Panc1 (cell line): Measurements from ENCODE around the gene SH3D19. TPM values are rescaled to one million over a fixed set of nuclear protein-coding genes. Genes with fewer than 3 reads are reported as not detected.
A peak's percentile ranks its signal among the peaks of the same experiment; 100 is the strongest.

Source experiments
- ATAC-seq: fragments of 200-7000 bp; cut with Tn5 transposase; 2 replicates; pipeline ENCODE4 v1.9.1; 2020; ENCODE audit warnings: mild to moderate bottlenecking, moderate library complexity
- BruUV-seq: library from RNA; stranded (reverse); fragments of 400-500 nt; replicated peaks from 2 replicates; lab custom pipeline; 2021; lab: Mats Ljungman, UMichigan
- CTCF ChIA-PET: fragments of 300-600 bp; sonication (Branson Sonifier 250); formaldehyde crosslinking; loops from one replicate; lab custom pipeline; 2022; ENCODE audit warnings: antibody characterized with exemption; lab: Charles Lee
- POLR2A ChIA-PET: fragments of 300-600 bp; sonication (Branson Sonifier 250); formaldehyde crosslinking; loops from one replicate; lab custom pipeline; 2022; ENCODE audit warnings: antibody characterized with exemption; lab: Charles Lee
- DNase-seq: peaks from one replicate; pipeline ENCODE4 v3.0.0-alpha.2; 2010; ENCODE audit warnings: low read depth, low spot score
- H3K27ac ChIP-seq: 2 replicates; pipeline ENCODE4 v1.5.1; 2011; ENCODE audit warnings: mild to moderate bottlenecking, low read length, inconsistent platforms
- H3K27me3 ChIP-seq: fragments of 200-500 bp; sonication (Bioruptor generic); 2 replicates; pipeline ENCODE4 v1.6.0; 2014; ENCODE audit warnings: low read length, inconsistent platforms; ENCODE audit not compliant: control insufficient read depth, insufficient read depth
- H3K36me3 ChIP-seq: fragments of 200-500 bp; sonication (Bioruptor generic); 2 replicates; pipeline ENCODE4 v1.5.1; 2014; ENCODE audit warnings: inconsistent platforms, mild to moderate bottlenecking, low read length, moderate library complexity; ENCODE audit not compliant: control insufficient read depth, insufficient read depth
- H3K4me1 ChIP-seq: 2 replicates; pipeline ENCODE4 v1.5.1; 2011; ENCODE audit warnings: inconsistent platforms, mild to moderate bottlenecking, low read length, moderate library complexity; ENCODE audit not compliant: control insufficient read depth, insufficient read depth
- H3K4me3 ChIP-seq, 2 experiments: 2 replicates each; pipeline ENCODE4 v1.5.1; 2011 to 2012; ENCODE audit warnings: low read depth in 2 of 2, low read length in 2 of 2, mild to moderate bottlenecking in 2 of 2, inconsistent platforms in 1 of 2, moderate library complexity in 1 of 2
- H3K9me3 ChIP-seq: fragments of 200-500 bp; sonication (Bioruptor generic); 2 replicates; pipeline ENCODE4 v1.5.1; 2014; ENCODE audit warnings: low read depth, mild to moderate bottlenecking, inconsistent platforms, low read length, moderate library complexity; ENCODE audit not compliant: control insufficient read depth, insufficient read depth
- POLR2AphosphoS5 ChIP-seq: IDR thresholded peaks from 2 replicates; pipeline ENCODE4 v1.6.1; 2012; ENCODE audit warnings: mild to moderate bottlenecking, low read depth, low read length, moderate library complexity
- SIN3A ChIP-seq: IDR thresholded peaks from 2 replicates; pipeline ENCODE4 v1.6.1; 2012; ENCODE audit warnings: low read depth, mild to moderate bottlenecking, low read length, moderate library complexity, borderline replicate concordance; ENCODE audit not compliant: insufficient read depth
- TCF7L2 ChIP-seq: IDR thresholded peaks from 2 replicates; pipeline ENCODE4 v1.6.1; 2011; ENCODE audit warnings: mild to moderate bottlenecking, low read depth, low read length, inconsistent platforms
- in situ Hi-C: cut with HindIII; loops from 2 replicates; pipeline ENCODE4 v1.10.0; 2016; ENCODE audit warnings: low sequenced_read_pairs, low pct_unique_long_range_greater_than_20kb
- intact Hi-C: fragments of 100-400 bp; cut with micrococcal nuclease; formaldehyde crosslinking; loops from one replicate; pipeline ENCODE4 v1.10.0; 2022; ENCODE audit not compliant: unreplicated experiment
- total RNA-seq: library from RNA; stranded (reverse); gene quantifications from one replicate; pipeline ENCODE4 v1.2.1, GENCODE V29; 2021; ENCODE audit not compliant: unreplicated experiment
- TF ChIP-seq, protein P1 (sequence below): fragments of 450-650 bp; IDR thresholded peaks from 2 replicates; pipeline ENCODE4 v1.5.1; 2017; ENCODE audit warnings: mild to moderate bottlenecking
- TF ChIP-seq, protein P2 (sequence below), 2 experiments: IDR thresholded peaks; 2 replicates each; pipeline ENCODE4 v1.6.1; 2011 to 2012; ENCODE audit warnings: low read depth in 2 of 2, control low read depth in 1 of 2, low read length in 1 of 2, mild to moderate bottlenecking in 1 of 2, moderate library complexity in 1 of 2; ENCODE audit not compliant: insufficient read depth in 1 of 2

SH3D19 gene
- total RNA-seq, 1 experiment from 2014 or later, result 19.8 TPM

DNA sequence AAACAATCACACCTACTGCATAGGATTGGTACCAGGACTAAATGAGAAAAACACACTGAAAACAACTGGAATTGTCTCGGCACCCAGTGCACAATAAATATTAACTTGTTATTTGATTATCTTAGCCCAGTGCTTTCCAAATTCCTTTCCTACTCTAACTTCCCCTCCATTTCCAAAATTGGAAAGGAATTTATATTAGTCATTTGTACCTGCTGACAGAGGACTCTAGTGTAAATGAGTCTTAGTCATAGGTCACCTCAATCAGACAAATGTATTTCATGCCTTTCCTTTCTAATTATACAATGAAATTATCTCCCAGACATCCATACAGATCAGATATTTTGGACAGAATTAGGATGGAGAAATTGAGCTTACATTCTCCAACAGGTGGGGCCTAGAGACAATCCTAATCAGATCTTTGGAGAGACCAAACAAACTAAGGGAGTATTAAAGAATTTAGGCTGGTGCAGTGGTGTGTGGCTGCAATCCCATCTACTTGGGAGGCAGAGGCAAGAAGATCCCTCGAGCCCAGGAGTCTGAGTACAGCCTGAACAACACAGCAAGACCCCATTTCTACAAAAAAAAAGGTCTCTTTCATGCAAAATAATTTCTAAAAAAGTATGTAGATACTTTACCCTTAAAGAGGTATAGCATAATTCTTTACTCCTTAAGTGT, 10.1 kb downstream of the SH3D19 start:
- ATAC-seq, result peak; percentile 48; the same call in 1 of the 2 replicates
- Histone ChIP-seq H3K27me3 (no peaks in the 10 kb centered on the region), H3K4me3 (no peak overlapping the region), H3K27ac (no peak overlapping the region), H3K36me3 (no peaks in the 10 kb centered on the region), H3K9me3 (no peaks in the 10 kb centered on the region), H3K4me1 (peaks cover 10% of the 10 kb centered on the region; the same call in 1 of the 2 replicates)
- POLR2A ChIA-PET, result no interaction called here
- DNase-seq, result peak; percentile 48
- CTCF ChIA-PET, result no interaction called here
- intact Hi-C loops (no loop called here), in situ Hi-C loops (no loop called here)
- TF ChIP-seq SIN3A (no peak), POLR2AphosphoS5 (no peak), TCF7L2 (no peak)
- TF ChIP-seq, protein P1, sequence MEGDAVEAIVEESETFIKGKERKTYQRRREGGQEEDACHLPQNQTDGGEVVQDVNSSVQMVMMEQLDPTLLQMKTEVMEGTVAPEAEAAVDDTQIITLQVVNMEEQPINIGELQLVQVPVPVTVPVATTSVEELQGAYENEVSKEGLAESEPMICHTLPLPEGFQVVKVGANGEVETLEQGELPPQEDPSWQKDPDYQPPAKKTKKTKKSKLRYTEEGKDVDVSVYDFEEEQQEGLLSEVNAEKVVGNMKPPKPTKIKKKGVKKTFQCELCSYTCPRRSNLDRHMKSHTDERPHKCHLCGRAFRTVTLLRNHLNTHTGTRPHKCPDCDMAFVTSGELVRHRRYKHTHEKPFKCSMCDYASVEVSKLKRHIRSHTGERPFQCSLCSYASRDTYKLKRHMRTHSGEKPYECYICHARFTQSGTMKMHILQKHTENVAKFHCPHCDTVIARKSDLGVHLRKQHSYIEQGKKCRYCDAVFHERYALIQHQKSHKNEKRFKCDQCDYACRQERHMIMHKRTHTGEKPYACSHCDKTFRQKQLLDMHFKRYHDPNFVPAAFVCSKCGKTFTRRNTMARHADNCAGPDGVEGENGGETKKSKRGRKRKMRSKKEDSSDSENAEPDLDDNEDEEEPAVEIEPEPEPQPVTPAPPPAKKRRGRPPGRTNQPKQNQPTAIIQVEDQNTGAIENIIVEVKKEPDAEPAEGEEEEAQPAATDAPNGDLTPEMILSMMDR, result no peak
- TF ChIP-seq, protein P2, sequence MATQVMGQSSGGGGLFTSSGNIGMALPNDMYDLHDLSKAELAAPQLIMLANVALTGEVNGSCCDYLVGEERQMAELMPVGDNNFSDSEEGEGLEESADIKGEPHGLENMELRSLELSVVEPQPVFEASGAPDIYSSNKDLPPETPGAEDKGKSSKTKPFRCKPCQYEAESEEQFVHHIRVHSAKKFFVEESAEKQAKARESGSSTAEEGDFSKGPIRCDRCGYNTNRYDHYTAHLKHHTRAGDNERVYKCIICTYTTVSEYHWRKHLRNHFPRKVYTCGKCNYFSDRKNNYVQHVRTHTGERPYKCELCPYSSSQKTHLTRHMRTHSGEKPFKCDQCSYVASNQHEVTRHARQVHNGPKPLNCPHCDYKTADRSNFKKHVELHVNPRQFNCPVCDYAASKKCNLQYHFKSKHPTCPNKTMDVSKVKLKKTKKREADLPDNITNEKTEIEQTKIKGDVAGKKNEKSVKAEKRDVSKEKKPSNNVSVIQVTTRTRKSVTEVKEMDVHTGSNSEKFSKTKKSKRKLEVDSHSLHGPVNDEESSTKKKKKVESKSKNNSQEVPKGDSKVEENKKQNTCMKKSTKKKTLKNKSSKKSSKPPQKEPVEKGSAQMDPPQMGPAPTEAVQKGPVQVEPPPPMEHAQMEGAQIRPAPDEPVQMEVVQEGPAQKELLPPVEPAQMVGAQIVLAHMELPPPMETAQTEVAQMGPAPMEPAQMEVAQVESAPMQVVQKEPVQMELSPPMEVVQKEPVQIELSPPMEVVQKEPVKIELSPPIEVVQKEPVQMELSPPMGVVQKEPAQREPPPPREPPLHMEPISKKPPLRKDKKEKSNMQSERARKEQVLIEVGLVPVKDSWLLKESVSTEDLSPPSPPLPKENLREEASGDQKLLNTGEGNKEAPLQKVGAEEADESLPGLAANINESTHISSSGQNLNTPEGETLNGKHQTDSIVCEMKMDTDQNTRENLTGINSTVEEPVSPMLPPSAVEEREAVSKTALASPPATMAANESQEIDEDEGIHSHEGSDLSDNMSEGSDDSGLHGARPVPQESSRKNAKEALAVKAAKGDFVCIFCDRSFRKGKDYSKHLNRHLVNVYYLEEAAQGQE (IDR thresholded peaks at IDR 0.05; ENCODE audit: insufficient read depth in 1 of 2, low read depth in 2 of 2, low read length in 1 of 2), result no peak
- no TSS peak for BruUV-seq

DNA sequence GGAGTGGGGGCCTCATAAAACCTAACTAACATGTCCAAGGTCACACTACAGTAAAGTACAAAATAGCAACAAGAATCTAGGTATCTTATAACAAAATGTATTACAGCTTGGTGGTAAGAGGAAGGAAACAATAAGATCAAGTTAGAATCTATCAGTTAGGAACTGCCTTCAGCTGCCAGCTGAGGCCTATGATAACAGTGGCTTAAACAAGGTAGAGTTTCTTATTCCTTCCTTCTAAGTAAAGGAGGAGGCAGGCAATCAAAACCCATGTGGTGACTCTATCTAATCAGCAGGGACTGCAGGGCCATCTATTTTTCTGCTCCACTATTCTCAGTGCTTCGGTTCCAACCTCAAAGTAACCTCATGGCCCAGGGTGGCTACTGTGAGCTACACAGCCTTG, 10.9 kb downstream of the SH3D19 start:
- Histone ChIP-seq H3K4me3 (no peak overlapping the region), H3K27ac (no peak overlapping the region; the same call in 1 of the 2 replicates), H3K4me1 (peaks cover 10% of the 10 kb centered on the region; the same call in 1 of the 2 replicates), H3K36me3 (no peaks in the 10 kb centered on the region), H3K27me3 (no peaks in the 10 kb centered on the region), H3K9me3 (no peaks in the 10 kb centered on the region)
- ChIA-PET POLR2A (no interaction called here), CTCF (no interaction called here)
- ATAC-seq (0 out of 2 replicates have a peak, but pooled peaks have one; percentile 48), DNase-seq (no peak)
- no TSS peak for BruUV-seq
- TF ChIP-seq, protein P2 (IDR thresholded peaks at IDR 0.05; ENCODE audit: insufficient read depth in 1 of 2, low read depth in 2 of 2, low read length in 1 of 2), result no peak
- TF ChIP-seq SIN3A (no peak), POLR2AphosphoS5 (no peak), TCF7L2 (no peak)
- TF ChIP-seq, protein P1, result no peak
- intact Hi-C loops, result no loop called here
- in situ Hi-C loops, result no loop called here
